Gastroesophageal sphincter (tissue), 3 donors: Measurements from ENCODE around the gene TULP4.

Source experiments
- CTCF ChIP-seq, 4 experiments: fragments of 200-600 bp in 2 of 4; fragments of 450-650 bp in 2 of 4; sonication (generic) in 1 of 4; IDR thresholded peaks; one replicate each; pipeline ENCODE4 v1.5.1; 2017 to 2019; ENCODE audit warnings: antibody characterized with exemption in 4 of 4, mild to moderate bottlenecking in 2 of 4, moderate library complexity in 2 of 4
- EP300 ChIP-seq: sonication (generic); formaldehyde crosslinking; IDR thresholded peaks from one replicate; pipeline ENCODE4 v1.6.1; 2017; ENCODE audit warnings: antibody characterized with exemption, mild to moderate bottlenecking
- POLR2A ChIP-seq, 2 donors: fragments of 450-650 bp; IDR thresholded peaks; one replicate each; pipeline ENCODE4 v1.6.1; 2017; ENCODE audit warnings: antibody characterized with exemption in 2 of 2, mild to moderate bottlenecking in 2 of 2, moderate library complexity in 1 of 2
- POLR2AphosphoS5 ChIP-seq: sonication (generic); formaldehyde crosslinking; IDR thresholded peaks from one replicate; pipeline ENCODE4 v1.6.1; 2017; ENCODE audit warnings: antibody characterized with exemption

- no peak for TF ChIP-seq CTCF (IDR thresholded peaks at IDR 0.05)
- TF ChIP-seq POLR2AphosphoS5: no peak
- no peak for TF ChIP-seq POLR2A (IDR thresholded peaks at IDR 0.05)
- no peak for TF ChIP-seq EP300
These were observed 98.5 kb downstream of the TULP4 start for GRCh38 chr6:158410784-158411183.
